ENCODE measurements around the gene AKNA.

- no peak for TF ChIP-seq CTCF (IDR thresholded peaks at IDR 0.05)
- TF ChIP-seq EP300 (IDR thresholded peaks at IDR 0.05): no peak
Observed at GRCh38 chr9:114388357-114388682, 538 bp upstream of the AKNA start.
